ENCODE results near the gene BPIFB1. TPM values are rescaled to one million over a fixed set of nuclear protein-coding genes. Genes with fewer than 3 reads are reported as not detected.

The BPIFB1 gene
- total and polyA plus RNA-seq, 9 of the 15 experiments (the other 6 are each of a cell fraction or from before 2014, with no cell fraction given): not detected

GRCh38 chr20:33257237-33257636 is 25.8 kb upstream of the BPIFB1 start (continued):
- TF ChIP-seq MYBL2 (IDR thresholded peaks at IDR 0.05; ENCODE audit: low read depth): no peak
- TF ChIP-seq MYBL2 (CRISPR knock-in tag; IDR thresholded peaks at IDR 0.05; ENCODE audit: borderline replicate concordance): no peak
- TF ChIP-seq HMGXB4 (CRISPR knock-in tag; IDR thresholded peaks at IDR 0.05): no peak
- TF ChIP-seq NCOA1 (IDR thresholded peaks at IDR 0.05; ENCODE audit: low read depth): no peak
- no peak for TF ChIP-seq ZNF740 (CRISPR knock-in tag; IDR thresholded peaks at IDR 0.05)
- no peak for TF ChIP-seq ZNF740 (tag; IDR thresholded peaks at IDR 0.05)
- TF ChIP-seq E2F8 (IDR thresholded peaks at IDR 0.05; ENCODE audit: low read depth, partially characterized antibody): no peak
- no peak for TF ChIP-seq ZNF280B (CRISPR knock-in tag; IDR thresholded peaks at IDR 0.05)
- TF ChIP-seq MBD2 (IDR thresholded peaks at IDR 0.05; ENCODE audit: borderline replicate concordance, low read depth): no peak
- TF ChIP-seq PRMT5 (CRISPR knock-in tag; IDR thresholded peaks at IDR 0.05): no peak
- TF ChIP-seq DMBX1 (CRISPR knock-in tag; IDR thresholded peaks at IDR 0.05; ENCODE audit: borderline replicate concordance): peak; percentile 45; the same call in 1 of the 2 replicates
- TF ChIP-seq NFYB (IDR thresholded peaks at IDR 0.05; ENCODE audit: extremely low read depth, insufficient read length): no peak
- TF ChIP-seq, protein P1, sequence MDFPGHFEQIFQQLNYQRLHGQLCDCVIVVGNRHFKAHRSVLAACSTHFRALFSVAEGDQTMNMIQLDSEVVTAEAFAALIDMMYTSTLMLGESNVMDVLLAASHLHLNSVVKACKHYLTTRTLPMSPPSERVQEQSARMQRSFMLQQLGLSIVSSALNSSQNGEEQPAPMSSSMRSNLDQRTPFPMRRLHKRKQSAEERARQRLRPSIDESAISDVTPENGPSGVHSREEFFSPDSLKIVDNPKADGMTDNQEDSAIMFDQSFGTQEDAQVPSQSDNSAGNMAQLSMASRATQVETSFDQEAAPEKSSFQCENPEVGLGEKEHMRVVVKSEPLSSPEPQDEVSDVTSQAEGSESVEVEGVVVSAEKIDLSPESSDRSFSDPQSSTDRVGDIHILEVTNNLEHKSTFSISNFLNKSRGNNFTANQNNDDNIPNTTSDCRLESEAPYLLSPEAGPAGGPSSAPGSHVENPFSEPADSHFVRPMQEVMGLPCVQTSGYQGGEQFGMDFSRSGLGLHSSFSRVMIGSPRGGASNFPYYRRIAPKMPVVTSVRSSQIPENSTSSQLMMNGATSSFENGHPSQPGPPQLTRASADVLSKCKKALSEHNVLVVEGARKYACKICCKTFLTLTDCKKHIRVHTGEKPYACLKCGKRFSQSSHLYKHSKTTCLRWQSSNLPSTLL (IDR thresholded peaks at IDR 0.05): no peak
- TF ChIP-seq ZSCAN32 (CRISPR knock-in tag; IDR thresholded peaks at IDR 0.05): no peak
- no peak for TF ChIP-seq ZNF785 (CRISPR knock-in tag; IDR thresholded peaks at IDR 0.05)
- TF ChIP-seq ZBTB26 (CRISPR knock-in tag; IDR thresholded peaks at IDR 0.05): no peak
- TF ChIP-seq FOS (IDR thresholded peaks at IDR 0.05; ENCODE audit: extremely low read depth, insufficient read length): peak; percentile 47

Data from K562 (cell line).